Activated CD4-positive, alpha-beta T cell treated with anti-CD3 and anti-CD28 coated beads for 1 hour (primary cell): ENCODE results near the gene MAPK13.
"Not testable (repeated sequence)": the region's sequence is repeated elsewhere in the genome, so short reads cannot be mapped to it uniquely, and the experiment has no call there.

Experiments
- DNase-seq: peaks from one replicate; pipeline ENCODE4 v3.0.0-alpha.2; 2020

Gene MAPK13

DNA sequence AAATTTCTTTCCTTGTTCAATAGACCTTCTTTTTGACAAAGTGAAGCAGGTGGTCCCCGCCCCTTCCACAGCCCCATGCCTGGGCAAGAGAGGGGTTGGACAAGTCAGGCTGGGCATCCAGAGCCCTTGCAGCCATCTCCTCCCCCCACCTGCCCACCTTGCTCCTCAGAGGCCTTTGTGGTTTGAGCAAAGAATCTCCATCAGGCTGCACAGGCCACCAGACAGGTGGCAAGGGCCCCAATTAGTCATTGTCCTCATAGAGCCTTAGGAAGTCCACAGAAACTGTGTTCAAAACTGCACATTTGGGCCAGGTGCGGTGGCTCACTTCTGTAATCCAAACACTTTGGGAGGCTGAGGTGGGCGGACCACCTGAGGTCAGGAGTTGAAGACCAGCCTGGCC is 1.5 kb upstream of the MAPK13 start:
- no peak for DNase-seq

DNA sequence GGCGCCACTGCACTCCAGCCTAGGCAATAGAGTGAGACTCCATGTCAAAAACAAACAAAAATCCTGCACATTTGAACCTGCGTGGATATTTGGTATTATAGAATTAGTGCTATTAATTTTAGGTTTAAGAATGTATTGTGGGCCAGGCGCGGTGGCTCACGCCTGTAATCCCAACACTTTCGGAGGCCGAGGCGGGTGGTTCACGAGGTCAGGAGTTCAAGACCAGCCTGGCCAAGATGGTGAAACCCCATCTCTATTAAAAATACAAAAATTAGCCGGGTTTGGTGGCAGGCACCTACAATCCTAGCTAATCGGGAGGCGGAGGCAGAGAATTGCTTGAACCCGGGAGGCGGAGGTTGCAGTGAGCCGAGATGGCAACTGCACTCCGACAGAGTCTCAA is 979 bp upstream of the MAPK13 start:
- not testable (repeated sequence) for DNase-seq

DNA sequence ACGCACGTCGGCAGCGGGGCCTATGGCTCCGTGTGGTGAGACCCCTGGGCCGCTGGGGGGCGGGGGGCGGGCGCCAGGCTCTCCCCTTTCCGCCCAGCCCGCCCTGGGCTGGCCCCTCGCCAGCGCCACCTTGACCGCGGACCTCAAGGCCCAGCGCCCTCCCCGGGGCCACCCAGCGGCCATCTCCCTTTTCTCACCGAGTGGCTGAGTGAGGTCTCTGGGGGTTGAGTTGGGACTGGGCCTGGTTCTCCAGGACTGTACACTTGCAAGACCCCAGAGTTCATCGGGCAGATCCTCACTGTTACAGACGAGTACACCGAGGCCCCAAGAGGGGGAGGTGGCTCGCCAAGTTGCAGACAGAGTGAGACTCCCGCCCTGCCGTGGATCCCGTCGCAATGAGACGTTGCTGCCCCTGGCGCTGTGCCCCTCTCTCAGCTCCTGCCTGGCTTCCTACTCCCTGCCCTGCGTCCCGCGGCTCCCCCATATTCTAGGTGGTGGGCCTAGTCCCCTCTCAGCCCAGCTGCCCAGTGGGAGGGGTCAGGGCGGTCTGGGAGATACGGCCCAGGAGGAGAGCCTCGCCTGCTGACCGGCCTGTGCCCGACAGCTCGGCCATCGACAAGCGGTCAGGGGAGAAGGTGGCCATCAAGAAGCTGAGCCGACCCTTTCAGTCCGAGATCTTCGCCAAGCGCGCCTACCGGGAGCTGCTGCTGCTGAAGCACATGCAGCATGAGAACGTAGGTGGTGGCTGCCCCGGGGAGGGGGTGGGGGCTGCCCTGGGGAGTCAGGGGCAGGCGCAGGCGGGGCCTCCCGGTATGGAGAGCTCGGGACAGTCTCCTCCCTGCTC is 576 bp downstream of the MAPK13 start:
- DNase-seq = peak; percentile 23

DNA sequence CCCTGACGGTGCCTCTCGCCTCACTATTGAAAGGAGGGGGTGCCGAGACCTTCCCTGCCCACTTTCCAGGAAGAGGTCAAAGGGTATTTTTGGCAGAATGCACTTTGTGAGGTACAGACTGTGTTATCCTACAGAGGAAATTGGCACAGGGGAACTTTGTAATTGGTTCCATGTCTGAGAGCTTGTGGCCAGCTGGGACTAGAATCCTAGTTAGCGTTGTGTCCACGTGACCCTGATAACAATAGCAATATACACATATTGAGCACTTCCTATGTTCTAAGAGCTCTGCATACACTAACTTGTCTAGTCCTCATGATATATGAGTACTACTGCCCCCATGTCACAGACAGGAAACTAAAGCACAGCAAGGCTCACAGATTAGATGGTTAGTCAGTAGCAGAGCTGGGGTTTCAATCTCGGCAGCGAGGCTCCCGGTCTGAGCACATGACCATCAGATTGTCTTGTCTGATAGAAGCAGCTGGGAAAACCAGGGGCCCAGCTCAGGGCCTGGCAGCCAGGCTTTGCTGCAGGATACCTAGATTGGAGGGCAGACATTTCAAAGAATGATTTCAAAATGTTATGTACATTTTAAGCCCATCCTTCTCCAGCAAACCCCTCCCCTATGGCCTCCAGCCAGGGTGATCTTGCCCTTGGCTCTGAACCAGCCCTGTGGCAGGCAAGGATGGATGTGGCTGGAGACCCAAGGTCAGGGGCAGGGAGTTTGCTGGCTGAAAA is 1.4 kb downstream of the MAPK13 start:
- no peak for DNase-seq

DNA sequence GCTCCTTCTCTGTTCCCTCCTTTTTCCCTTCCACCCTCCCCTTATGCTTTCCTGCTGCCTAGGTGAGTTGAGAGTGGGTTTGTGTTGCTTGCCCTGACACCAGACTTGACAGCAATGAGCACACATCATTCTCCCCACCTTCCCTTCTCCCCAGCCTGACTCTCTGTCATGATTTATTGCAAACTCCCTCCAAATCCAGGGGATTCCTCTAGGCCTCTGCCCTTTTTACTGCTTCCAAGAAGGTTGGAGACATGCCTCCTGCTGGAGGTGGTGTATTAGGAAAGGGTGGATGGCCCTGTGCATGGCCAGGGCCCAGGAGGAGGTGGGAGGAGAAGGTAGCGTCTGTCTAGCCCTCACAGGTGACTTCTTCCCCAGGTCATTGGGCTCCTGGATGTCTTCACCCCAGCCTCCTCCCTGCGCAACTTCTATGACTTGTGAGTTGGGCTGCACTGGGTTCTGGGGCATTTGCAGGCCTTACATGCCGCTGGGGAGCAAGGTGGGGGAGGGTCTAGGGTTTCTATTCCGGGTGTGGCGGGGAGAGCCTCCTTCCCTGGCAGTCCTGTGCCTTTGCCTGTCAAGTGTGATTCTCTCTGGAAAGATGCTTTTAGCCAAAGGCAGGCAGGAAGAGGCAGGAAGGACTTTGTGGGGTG is 2.1 kb downstream of the MAPK13 start:
- DNase-seq = no peak

DNA sequence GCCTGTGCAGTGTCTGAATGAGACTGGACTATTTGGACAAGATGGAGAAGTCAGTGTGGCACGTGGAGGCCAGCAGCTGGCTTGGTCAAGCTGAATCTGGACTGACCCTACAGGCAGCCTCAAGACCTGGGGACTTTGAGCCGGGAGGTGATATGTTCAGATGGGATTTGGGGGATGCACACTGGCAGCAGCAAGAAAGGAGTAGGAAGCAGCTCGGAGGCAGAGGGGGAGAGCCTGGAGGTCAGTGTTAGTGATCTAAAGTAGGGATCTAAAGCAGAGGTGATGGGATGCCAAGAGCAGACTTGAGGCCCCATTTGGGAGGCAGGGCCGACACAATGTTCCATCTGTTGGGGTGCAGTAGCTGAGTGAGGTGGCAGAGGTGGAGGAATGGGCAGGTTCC is 2.8 kb downstream of the MAPK13 start:
- DNase-seq = no peak

DNA sequence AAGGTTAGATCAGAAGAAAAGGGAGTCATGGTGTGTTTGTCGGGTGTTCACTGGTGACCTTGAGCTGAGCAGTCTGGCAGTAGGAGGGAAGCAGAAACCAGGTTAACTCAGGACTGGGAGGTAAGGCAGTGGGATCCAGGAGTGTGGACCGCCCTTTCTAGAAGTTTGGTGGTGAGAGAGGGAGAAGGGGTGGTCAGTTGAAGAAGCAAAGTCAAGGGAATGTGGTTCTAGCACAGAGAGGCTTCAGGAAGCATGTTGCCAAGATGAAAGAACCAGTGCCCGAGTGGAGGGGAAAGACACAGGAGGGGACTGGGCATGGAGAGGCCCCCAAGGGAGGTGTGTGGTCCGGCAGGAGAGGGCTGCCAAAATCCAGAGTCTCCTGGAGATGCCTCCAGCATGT is 3.6 kb downstream of the MAPK13 start:
- no peak for DNase-seq

DNA sequence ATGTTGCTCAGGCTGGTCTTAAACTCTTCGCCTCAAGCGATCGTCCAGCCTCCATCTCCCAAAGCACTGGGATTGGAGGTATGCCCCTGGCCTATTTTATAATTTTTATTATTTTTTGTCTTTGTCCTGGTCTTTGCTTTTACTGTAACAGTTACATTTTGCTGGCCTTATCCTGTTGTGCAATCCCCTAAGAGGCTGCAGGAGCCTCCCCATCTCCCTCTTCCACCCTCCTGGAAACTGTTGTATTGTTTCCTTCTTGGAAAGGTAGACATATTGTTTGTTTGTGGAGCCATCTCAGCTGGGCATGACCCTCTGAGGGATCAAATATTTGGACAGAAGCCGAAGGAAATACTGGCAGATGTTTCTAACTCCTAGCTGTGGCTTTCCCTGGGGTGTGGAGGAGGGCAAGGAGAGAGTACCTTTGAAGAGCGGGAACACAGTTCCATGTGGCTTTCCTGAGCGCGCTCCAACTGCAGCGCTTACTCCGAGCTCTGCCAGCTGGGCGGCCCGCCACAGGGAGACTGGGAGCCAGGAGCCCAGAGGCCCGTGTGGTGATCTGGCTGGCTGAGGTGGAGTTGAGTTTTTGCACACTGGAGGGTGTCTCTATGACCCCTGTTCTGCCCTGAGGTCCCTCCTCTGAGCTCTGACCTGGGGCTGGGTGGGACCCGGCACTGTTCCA is 4.9 kb downstream of the MAPK13 start:
- DNase-seq = no peak

DNA sequence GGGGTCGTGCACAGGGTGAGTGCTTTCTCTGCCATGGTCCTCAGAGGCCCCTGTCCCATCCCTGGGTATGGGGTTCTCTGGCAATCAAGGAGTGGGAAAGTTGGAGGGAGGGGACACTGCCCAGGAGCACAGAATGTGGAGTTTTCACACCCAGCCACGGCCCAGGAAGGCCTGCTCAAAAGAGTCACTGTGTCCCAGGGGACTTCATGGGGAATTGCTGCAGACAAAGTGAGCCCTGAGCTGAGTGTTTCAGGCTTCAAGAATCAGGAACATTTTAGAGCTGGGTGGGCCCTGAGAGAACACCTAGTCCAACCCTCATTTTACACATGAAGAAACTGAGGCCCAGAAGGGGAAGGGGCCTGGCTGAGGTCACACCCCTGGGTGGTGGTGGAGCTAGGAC is 5.7 kb downstream of the MAPK13 start:
- no peak for DNase-seq

DNA sequence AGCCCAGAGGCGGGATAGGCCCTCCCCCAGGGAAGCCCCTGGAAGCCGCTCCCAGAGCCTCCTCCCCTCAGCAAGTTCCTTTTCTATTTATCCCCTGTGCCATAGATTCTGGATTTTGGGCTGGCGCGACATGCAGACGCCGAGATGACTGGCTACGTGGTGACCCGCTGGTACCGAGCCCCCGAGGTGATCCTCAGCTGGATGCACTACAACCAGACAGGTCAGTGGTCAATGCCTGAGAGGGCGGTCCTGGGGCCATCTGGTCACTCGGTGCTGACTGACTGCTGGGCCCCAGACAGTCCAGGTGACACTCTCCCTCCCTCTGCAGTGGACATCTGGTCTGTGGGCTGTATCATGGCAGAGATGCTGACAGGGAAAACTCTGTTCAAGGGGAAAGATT is 6.2 kb downstream of the MAPK13 start:
- no peak for DNase-seq

DNA sequence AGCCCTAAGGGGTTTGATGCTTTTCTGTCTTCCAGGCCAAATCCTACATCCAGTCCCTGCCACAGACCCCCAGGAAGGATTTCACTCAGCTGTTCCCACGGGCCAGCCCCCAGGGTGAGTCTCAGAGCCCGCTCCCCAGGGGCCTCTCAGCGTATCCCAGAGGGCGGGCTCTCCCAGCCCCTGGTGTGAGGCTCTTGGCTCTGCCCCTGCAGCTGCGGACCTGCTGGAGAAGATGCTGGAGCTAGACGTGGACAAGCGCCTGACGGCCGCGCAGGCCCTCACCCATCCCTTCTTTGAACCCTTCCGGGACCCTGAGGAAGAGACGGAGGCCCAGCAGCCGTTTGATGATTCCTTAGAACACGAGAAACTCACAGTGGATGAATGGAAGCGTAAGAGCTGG is 8.4 kb downstream of the MAPK13 start:
- no peak for DNase-seq

DNA sequence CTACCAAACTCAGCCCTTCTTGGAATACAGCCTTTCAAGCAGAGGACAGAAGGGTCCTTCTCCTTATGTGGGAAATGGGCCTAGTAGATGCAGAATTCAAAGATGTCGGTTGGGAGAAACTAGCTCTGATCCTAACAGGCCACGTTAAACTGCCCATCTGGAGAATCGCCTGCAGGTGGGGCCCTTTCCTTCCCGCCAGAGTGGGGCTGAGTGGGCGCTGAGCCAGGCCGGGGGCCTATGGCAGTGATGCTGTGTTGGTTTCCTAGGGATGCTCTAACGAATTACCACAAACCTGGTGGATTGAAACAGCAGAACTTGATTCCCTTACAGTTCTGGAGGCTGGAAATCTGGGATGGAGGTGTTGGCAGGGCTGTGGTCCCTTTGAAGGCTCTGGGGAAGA is 9.1 kb downstream of the MAPK13 start:
- DNase-seq = no peak

DNA sequence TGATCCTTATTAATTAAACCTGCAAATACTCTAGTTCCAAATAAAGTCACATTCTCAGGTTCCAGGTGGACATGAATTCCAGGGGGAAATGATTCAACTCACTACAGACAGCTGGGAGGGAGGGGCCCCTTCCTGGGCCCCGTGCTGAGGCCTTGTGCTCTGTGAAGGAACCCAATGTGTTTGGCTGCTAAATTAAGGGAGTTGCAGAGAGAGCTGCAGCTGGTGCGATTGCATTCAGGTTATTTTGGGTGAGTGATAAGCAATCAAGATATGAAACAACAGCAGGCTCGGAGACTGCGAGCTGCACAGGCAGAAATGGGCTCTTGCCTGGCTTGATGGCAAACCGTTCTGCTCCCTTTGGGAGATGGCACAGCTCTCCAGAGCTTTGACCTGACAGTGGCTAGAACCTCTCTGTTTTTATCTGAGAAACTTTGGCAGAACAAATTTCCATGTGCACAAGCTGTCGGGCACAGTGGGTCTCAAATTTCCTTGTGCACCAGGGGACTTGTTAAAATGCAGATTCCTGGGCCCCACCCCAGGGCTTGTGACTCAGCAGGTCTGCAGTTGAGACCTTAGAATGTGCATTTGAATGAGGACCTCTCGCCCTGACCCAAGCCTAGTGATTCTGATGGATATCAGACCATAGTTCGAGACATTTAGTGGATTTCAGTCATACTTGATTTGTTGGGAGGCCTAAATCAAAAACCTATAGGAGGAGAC is 9.8 kb downstream of the MAPK13 start:
- no peak for DNase-seq

DNA sequence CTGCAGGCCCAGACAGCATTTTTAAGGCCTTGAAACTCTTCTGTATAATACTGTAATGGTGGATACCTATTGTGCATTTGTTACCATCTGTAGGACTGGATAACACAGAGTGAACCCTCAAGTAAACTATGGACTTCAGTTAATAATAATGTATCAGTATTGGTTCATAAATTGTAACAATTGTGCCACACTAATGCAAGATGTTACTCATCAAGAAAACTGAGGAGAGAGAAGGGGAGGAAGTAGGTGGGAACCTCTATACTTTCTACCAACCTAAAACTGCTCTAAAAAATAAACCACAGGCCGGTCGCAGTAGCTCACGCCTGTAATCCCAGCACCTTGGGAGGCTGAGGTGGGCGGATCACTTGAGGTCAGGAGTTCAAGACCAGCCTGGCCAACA is 10.8 kb downstream of the MAPK13 start:
- no peak for DNase-seq

DNA sequence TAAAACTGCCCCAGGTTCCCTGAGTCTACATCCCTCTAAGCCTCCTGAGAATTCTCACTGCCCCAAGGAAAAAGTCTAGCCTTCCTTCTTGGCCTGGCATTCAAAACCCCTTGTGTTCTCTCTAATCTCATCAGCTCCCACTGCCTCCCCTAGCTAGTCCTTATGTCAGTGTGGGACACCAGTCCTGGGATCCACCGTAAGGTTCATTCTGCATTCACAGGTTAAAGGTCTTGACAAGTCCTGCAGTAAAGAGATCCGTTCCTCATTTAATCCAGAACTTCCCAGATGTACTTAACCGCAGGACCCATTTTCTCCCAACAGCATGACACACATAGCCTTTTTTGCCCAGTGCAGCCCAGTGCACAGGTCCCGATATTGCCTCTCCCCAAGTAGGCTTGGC is 11.6 kb downstream of the MAPK13 start:
- no peak for DNase-seq

DNA sequence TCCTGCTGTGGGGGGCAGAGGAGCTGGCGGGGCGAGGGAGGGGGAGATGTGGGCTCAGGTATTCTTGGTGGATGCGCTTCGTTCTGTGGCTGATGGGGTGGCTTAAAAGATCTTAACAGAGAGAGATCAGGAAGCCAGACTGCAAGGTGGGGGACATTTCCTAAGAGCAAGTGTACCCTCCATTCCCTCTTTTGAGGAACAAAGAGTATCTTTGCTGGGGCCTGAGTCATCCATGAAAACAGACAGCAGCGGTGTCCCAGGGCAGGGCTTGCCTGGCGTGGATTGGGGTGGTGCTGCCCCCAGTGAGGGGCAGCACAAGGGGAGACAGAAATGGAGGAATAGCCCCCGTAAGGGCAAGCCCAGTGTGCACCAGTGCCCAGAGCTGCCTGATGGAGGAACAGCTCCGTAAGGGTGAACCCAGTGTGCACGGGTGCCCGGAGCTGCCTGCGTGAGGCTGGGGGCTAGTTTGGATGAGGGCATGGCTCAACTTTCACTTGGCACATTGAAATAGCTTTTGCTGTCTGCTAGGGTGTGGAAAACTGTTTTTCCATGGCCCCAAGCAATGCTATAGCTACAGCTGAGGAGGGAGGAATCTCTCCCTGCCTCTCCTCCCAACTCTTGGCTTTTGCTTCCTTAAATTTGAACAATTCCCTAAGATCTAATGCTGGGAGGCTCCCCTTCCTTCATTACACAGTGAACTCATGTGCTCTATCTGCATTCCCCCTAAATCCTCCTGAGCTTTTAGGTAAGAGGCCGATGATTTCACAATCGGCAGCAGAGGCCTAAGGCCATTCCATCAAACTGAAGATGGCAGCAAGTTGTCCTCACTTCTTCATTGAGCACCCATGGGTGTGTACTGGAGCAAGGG is 12.9 kb downstream of the MAPK13 start:
- no peak for DNase-seq

DNA sequence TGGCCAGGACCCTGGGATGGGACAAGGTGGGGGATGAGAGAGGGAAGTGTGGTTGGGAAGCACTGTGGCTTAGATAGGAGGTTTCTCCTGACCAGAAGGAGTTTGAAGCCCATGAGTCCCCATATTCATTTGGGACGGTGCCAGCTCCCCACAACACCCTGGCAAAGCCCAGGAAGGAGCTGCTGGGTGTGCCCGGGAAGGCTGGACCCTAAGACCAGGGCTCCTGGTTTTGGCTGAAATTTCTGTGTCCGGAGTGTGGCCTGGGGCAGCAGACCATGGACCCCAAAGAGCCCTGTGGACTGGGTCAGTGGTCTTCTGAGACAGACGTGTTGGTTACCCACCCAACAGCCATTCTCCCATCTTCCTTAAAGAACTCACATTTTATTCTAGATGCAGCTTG is 15.2 kb downstream of the MAPK13 start:
- DNase-seq = no peak

DNA sequence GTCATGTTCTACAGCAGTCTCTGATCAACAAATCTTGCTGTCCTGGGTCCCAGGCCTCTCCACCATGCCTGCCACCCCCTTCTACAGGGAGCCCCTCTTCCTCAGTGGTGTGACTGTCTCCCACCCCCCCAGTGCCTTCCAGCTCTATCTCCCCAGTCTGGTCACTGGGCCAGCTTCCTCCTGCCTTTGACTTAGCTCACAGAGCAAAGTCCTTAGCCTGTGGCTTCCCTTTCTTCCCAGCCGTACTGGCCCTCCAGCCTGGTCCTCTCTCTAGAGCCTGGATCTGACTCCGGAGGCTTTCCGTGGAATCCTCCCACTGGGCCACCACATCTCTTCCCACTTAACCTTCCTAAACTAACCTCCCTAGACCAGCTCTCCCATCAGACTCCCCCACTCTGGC is 17.0 kb downstream of the MAPK13 start:
- DNase-seq = no peak

DNA sequence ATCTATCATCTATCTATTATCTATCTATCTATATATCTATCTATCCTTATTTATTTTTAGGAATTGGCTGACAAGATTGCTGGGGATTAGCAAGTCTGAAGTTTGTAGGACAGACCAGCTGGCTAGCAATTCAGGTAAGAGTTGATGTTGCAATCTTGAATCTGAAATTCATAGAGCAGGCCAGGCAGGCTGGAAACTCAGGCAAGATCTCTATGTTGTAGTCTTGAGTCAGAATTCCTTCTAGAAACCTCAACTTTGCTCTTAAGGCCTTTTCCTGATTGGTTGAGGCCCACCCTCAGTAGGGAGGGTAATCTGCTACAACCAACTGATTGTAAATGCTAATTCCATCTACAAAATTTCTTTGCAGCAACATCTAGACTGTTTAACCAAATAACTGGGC is 19.2 kb downstream of the MAPK13 start:
- DNase-seq = no peak

DNA sequence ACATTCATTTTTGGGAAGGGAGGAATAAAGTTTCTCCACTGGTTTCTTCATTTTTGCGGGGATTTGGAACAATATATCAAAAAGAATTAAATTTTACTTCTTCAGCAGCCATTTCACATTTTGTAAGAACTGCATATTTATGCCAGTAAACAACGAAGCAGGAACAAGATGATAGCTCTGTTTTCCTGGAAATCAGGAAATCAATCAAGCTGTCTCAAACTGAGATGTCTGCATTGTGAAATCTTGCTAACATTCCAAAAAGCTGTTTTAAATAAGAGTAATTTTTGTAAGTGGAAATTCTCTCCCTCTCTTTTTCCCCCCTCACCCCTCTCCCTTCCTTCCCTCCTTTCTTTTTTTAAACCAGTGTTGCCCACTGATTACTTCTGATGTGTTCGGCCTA is 20.0 kb downstream of the MAPK13 start:
- no peak for DNase-seq

DNA sequence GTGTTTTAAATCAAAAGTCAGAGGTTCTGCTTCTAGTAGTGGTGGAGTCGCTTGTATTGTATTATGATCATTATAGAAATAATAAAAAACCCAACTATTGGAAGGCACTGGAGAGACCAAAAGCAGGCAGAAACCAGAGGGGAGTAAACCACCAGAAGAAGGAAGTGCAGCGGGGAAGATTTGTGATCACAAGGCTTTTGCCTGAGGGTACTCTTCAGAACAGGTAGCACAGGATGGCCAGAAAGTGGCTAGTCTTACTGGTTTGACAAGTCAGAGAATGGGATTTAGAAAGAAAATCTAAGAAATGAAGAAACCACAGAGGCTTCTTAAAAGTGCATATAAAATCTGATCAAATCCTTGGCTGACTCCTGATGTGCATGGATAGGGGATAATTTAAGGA is 24.0 kb downstream of the MAPK13 start:
- DNase-seq = no peak

DNA sequence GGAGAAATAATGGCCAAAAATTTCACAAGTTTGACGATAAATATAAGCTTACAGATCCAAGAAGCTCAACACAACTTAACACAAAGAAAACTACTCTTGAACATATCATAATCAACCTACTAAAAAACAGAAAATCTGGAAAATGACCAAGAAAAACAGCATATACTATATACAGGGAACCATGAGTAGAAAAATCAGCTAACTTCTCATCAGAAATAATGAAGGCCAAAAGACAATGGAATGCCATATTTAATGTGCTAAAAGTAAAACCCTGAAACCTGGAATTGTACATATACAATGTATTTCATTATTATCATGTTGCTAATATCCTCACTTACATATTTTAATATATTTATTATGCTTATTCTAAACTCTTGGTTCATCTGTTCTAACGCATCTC is 25.3 kb downstream of the MAPK13 start:
- no peak for DNase-seq
